ENCODE measurements around the gene VSTM2L. TPM values are rescaled to one million over a fixed set of nuclear protein-coding genes. Genes with fewer than 3 reads are reported as not detected.

VSTM2L gene
- total RNA-seq, 1 donor from 2014 or later: 2.9 TPM

DNA sequence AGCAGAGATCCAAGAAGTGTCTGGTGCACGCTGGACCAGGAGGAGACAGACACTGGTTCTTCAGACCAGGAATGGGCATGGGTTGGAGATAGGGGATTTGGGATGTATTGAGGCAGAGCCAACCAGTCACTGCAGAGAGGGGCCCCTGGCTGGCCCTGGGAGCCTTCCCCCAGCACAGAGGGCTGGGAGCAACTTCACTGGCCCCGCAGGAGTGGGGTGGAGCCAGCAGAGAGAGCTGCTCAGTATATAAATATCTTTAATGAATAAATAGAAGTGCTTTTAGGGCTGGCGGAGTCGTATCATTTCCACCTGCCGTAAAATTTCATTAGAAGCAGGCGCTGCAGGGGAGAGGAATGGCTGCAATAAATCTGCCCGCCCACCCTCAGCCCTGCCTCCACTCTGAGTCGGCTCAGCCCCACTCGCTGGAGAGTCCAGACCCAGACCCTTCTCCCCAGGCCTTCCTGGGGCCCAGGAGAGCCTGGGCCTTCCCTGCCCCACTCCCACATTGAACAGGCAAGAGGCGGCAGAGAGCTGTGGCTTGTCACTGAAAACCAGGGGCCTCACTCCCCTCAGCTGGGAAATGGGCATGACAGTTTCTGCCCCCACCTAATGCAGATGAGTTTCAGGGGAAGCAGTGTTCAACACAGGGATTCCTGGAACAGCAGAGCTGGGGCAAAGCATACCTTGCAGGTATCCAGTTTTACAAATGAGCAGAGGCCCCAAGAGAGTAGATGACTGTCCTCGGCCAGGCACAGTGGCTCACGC lies 23.9 kb upstream of the VSTM2L start:
- TF ChIP-seq EZH2phosphoT487 (IDR thresholded peaks at IDR 0.05): no peak
- TF ChIP-seq, protein P1, sequence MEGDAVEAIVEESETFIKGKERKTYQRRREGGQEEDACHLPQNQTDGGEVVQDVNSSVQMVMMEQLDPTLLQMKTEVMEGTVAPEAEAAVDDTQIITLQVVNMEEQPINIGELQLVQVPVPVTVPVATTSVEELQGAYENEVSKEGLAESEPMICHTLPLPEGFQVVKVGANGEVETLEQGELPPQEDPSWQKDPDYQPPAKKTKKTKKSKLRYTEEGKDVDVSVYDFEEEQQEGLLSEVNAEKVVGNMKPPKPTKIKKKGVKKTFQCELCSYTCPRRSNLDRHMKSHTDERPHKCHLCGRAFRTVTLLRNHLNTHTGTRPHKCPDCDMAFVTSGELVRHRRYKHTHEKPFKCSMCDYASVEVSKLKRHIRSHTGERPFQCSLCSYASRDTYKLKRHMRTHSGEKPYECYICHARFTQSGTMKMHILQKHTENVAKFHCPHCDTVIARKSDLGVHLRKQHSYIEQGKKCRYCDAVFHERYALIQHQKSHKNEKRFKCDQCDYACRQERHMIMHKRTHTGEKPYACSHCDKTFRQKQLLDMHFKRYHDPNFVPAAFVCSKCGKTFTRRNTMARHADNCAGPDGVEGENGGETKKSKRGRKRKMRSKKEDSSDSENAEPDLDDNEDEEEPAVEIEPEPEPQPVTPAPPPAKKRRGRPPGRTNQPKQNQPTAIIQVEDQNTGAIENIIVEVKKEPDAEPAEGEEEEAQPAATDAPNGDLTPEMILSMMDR (IDR thresholded peaks at IDR 0.05): no peak
- TF ChIP-seq EZH2 (IDR thresholded peaks at IDR 0.05): no peak
- peaks cover 4% of the 10 kb centered on the region for H3K27me3 Mint-ChIP-seq (ENCODE audit: insufficient read depth, low read depth)
- Histone ChIP-seq H3K79me2 (ENCODE audit: low read depth) (no peaks in the 10 kb centered on the region), H4K20me1 (ENCODE audit: low read depth) (peaks cover 2% of the 10 kb centered on the region), H2AFZ (replicated peaks) (no peak overlapping the region), H3K4me3 (no peak overlapping the region), H3K9me3 (ENCODE audit: low read depth) (no peaks in the 10 kb centered on the region), H3K36me3 (no peaks in the 10 kb centered on the region), H3K4me2 (no peak overlapping the region), H3K9ac (no peak overlapping the region), H3K27me3 (no peaks in the 10 kb centered on the region), H3F3A (ENCODE audit: low read depth) (no peaks in the 10 kb centered on the region), H3K4me1 (no peaks in the 10 kb centered on the region), H3K27ac (no peak overlapping the region)
- H3K9me3 Mint-ChIP-seq: no peaks in the 10 kb centered on the region
- no peak overlapping the region for H3K4me3 Mint-ChIP-seq
- H3K36me3 Mint-ChIP-seq: peaks cover 3% of the 10 kb centered on the region
- peaks cover 34% of the 10 kb centered on the region for H3K4me1 Mint-ChIP-seq
- DNase-seq (ENCODE audit: low spot score): no peak
- H3K27ac Mint-ChIP-seq: peak overlapping the region; percentile 5

DNA sequence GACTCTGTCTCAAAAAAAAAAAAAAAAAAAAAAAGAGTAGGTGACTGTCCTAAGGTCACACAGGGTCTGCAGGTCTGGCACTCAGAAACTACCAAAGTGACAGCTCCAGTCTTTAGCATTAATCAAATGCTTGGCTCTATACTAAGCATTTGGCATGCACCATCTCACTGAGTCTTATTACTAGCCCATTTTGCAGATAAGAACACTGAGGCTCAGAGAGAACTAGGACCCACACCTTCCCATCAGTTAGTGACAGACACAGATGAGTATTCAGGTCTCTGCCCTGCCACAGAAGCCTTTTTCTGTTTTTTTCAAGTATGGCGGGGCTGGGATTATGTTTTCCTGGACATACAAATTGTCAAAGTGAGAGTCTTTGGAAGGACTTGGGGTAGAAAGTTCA lies 23.1 kb upstream of the VSTM2L start:
- Mint-ChIP-seq H3K4me1 (peaks cover 32% of the 10 kb centered on the region), H3K36me3 (no peaks in the 10 kb centered on the region), H3K27me3 (ENCODE audit: insufficient read depth, low read depth) (peaks cover 4% of the 10 kb centered on the region), H3K4me3 (no peak overlapping the region), H3K27ac (no peak overlapping the region), H3K9me3 (no peaks in the 10 kb centered on the region)
- Histone ChIP-seq H3K4me2 (no peak overlapping the region), H2AFZ (replicated peaks) (no peak overlapping the region), H3K9me3 (ENCODE audit: low read depth) (no peaks in the 10 kb centered on the region), H3K27me3 (no peaks in the 10 kb centered on the region), H3K4me3 (no peak overlapping the region), H4K20me1 (ENCODE audit: low read depth) (peaks cover 2% of the 10 kb centered on the region), H3K4me1 (no peaks in the 10 kb centered on the region), H3K36me3 (no peaks in the 10 kb centered on the region), H3K79me2 (ENCODE audit: low read depth) (no peaks in the 10 kb centered on the region), H3F3A (ENCODE audit: low read depth) (no peaks in the 10 kb centered on the region), H3K27ac (no peak overlapping the region), H3K9ac (no peak overlapping the region)
- no peak for DNase-seq (ENCODE audit: low spot score)
- TF ChIP-seq, protein P1 (IDR thresholded peaks at IDR 0.05): no peak
- TF ChIP-seq EZH2 (IDR thresholded peaks at IDR 0.05) (no peak), EZH2phosphoT487 (IDR thresholded peaks at IDR 0.05) (no peak)

DNA sequence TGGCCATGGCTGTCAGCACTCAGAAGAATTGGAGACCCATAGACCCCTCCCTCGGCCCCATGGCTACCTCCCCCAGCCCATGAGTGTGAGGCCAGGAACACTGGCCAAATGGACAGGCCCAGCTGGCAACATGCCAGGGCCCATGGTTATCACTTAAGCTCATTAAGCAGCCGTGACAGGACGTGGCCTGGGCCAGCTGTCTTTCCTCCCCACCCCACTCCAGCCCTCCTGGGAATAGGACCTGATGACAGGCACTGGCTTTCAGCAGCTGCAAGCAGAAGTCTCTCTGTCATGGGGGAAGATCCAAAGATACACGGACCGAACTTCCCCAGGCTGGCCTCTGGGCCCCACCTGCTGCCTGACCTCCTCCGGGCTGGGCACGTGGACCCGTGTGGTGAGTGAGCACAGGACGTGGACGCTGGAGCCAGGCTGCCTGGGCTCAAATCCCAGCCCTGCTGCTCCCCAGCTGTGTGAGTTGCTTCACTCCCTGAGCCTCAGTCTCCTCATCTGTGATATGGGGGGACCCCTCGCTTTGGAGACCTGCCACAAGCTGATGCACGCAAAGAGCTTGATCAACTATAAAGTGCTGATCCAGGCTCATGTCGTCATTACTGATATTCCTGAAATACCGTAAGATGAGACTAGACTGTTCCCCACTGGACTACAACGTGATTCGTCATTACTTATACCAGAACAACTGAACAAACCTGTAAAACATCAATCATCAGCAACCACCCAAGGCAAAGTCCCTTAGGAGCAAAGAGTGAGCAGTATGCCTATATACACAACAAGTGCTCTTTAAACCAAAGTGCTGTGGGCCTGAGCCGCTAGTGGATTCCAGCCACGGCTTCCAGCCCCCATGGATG lies 22.0 kb upstream of the VSTM2L start:
- H3K4me1 ChIP-seq: no peaks in the 10 kb centered on the region
- no peak overlapping the region for H3K27ac ChIP-seq
- no peak overlapping the region for H3K4me3 ChIP-seq
- H3K9me3 ChIP-seq (ENCODE audit: low read depth): no peaks in the 10 kb centered on the region
- Mint-ChIP-seq H3K36me3 (no peaks in the 10 kb centered on the region), H3K27ac (peak overlapping the region; percentile 40), H3K4me3 (no peak overlapping the region), H3K9me3 (no peaks in the 10 kb centered on the region), H3K27me3 (ENCODE audit: insufficient read depth, low read depth) (peaks cover 4% of the 10 kb centered on the region), H3K4me1 (peaks cover 35% of the 10 kb centered on the region)
- H3K79me2 ChIP-seq (ENCODE audit: low read depth): no peaks in the 10 kb centered on the region
- no peaks in the 10 kb centered on the region for H3F3A ChIP-seq (ENCODE audit: low read depth)
- H2AFZ ChIP-seq (replicated peaks): no peak overlapping the region
- TF ChIP-seq EZH2 (IDR thresholded peaks at IDR 0.05) (no peak), EZH2phosphoT487 (IDR thresholded peaks at IDR 0.05) (no peak)
- TF ChIP-seq, protein P1 (IDR thresholded peaks at IDR 0.05): no peak
- no peaks in the 10 kb centered on the region for H3K27me3 ChIP-seq
- no peak overlapping the region for H3K4me2 ChIP-seq
- no peak for DNase-seq (ENCODE audit: low spot score)
- H4K20me1 ChIP-seq (ENCODE audit: low read depth): peaks cover 2% of the 10 kb centered on the region
- no peaks in the 10 kb centered on the region for H3K36me3 ChIP-seq
- no peak overlapping the region for H3K9ac ChIP-seq
